ENCODE results near the gene AR.

Gene AR

GRCh38 chrX:67731061-67731460 lies 187.2 kb downstream of the AR start:
- DNase-seq = no peak

- DNase-seq = no peak
Observed at GRCh38 chrX:67732864-67733263, 189.0 kb downstream of the AR start.

- no peak for DNase-seq
Observed at GRCh38 chrX:67734111-67734753, 190.4 kb downstream of the AR start.

- DNase-seq = no peak
Observed at GRCh38 chrX:67749536-67749935, 205.7 kb downstream of the AR start.

- no peak for DNase-seq
Observed at GRCh38 chrX:67750694-67751093, 206.9 kb downstream of the AR start.

- DNase-seq = no peak
Observed at GRCh38 chrX:67759018-67759417, 215.2 kb downstream of the AR start.

- no peak for DNase-seq
Observed at GRCh38 chrX:67777148-67777547, 233.3 kb downstream of the AR start.

GRCh38 chrX:67779099-67779498 lies 235.3 kb downstream of the AR start:
- no peak for DNase-seq
